Measurements from ENCODE around the gene MUC5B. TPM values are rescaled to one million over a fixed set of nuclear protein-coding genes. Genes with fewer than 3 reads are reported as not detected.

The MUC5B gene
- total and polyA plus RNA-seq, 2 donors (not counting 1 experiment from before 2014, with no cell fraction given), result not detected

- peaks cover 0 to 13% (median 0%) of the 10 kb centered on the region in 4 experiments for H3K27me3 ChIP-seq (replicated peaks in 1 of 4; ENCODE audit: control extremely low read depth in 1 of 4, control insufficient read depth in 3 of 4, insufficient read depth in 4 of 4, low read length in 3 of 4)
- H3K4me3 ChIP-seq (ENCODE audit: control extremely low read depth in 1 of 5, extremely low read depth in 1 of 5, insufficient read depth in 1 of 5, low read depth in 2 of 5, low read length in 4 of 5), result no peak overlapping the region
- H3K27me3 Mint-ChIP-seq, result no peaks in the 10 kb centered on the region
- H3K79me2 ChIP-seq (ENCODE audit: control insufficient read depth, insufficient read depth, low read length), result no peaks in the 10 kb centered on the region
- CTCF ChIA-PET, result interaction anchor here (1.8 to 5.6 kb wide), 2 partner anchors 310 to 369 kb away, joined by 17 to 57 read pairs; no protein-coding TSS in a partner anchor
- DNase-seq, result no peak
- H3K4me2 ChIP-seq (replicated peaks; ENCODE audit: low read depth, low read length, poor library complexity, severe bottlenecking), result no peak overlapping the region
- no peak for ATAC-seq (ENCODE audit: low read depth)
- TF ChIP-seq, protein P1, sequence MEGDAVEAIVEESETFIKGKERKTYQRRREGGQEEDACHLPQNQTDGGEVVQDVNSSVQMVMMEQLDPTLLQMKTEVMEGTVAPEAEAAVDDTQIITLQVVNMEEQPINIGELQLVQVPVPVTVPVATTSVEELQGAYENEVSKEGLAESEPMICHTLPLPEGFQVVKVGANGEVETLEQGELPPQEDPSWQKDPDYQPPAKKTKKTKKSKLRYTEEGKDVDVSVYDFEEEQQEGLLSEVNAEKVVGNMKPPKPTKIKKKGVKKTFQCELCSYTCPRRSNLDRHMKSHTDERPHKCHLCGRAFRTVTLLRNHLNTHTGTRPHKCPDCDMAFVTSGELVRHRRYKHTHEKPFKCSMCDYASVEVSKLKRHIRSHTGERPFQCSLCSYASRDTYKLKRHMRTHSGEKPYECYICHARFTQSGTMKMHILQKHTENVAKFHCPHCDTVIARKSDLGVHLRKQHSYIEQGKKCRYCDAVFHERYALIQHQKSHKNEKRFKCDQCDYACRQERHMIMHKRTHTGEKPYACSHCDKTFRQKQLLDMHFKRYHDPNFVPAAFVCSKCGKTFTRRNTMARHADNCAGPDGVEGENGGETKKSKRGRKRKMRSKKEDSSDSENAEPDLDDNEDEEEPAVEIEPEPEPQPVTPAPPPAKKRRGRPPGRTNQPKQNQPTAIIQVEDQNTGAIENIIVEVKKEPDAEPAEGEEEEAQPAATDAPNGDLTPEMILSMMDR (IDR thresholded peaks at IDR 0.05), result no peak
- H2AFZ ChIP-seq (ENCODE audit: insufficient read depth, low read depth, low read length, poor library complexity, severe bottlenecking), result no peak overlapping the region
- no peaks in the 10 kb centered on the region for H3K4me1 Mint-ChIP-seq
- H3K4me3 Mint-ChIP-seq, result no peak overlapping the region
- intact Hi-C loops (cut with micrococcal nuclease), result no loop called here
- no peaks in the 10 kb centered on the region for H4K20me1 ChIP-seq (ENCODE audit: control insufficient read depth, insufficient read depth, low read length, poor library complexity, severe bottlenecking)
- peaks cover 0 to 6% of the 10 kb centered on the region in 2 donors for H3K4me1 ChIP-seq (ENCODE audit: control insufficient read depth in 2 of 2, insufficient read depth in 2 of 2, low read length in 2 of 2)
- no peak overlapping the region for H3K27ac Mint-ChIP-seq
- no peaks in the 10 kb centered on the region for H3K9me3 Mint-ChIP-seq (ENCODE audit: insufficient read depth)
- WGBS (ENCODE audit: insufficient coverage), result 79% methylated on average over 35 of the region's 35 CpGs
- no peaks in the 10 kb centered on the region for H3K36me3 ChIP-seq (replicated peaks in 1 of 2; ENCODE audit: control extremely low read depth in 1 of 2, control insufficient read depth in 1 of 2, extremely low read depth in 1 of 2, insufficient read depth in 2 of 2, low read length in 1 of 2)
- peaks cover 0 to 20% (median under 1%) of the 10 kb centered on the region in 3 donors for H3K9me3 ChIP-seq (ENCODE audit: control extremely low read depth in 1 of 3, control insufficient read depth in 2 of 3, insufficient read depth in 1 of 3, low read length in 2 of 3)
- POLR2A ChIA-PET, result no interaction called here
- H3K9ac ChIP-seq (ENCODE audit: low read length), result no peak overlapping the region
- H3K27ac ChIP-seq (ENCODE audit: low read length in 2 of 2), result no peak overlapping the region
These were observed 17.5 kb upstream of the MUC5B start for GRCh38 chr11:1205121-1205986.

- Histone ChIP-seq H3K27me3 (replicated peaks in 1 of 4; ENCODE audit: control extremely low read depth in 1 of 4, control insufficient read depth in 3 of 4, insufficient read depth in 4 of 4, low read length in 3 of 4) (peaks cover 0 to 13% (median 0%) of the 10 kb centered on the region in 4 experiments), H3K9me3 (ENCODE audit: control extremely low read depth in 1 of 3, control insufficient read depth in 2 of 3, insufficient read depth in 1 of 3, low read length in 2 of 3) (peaks cover 0 to 26% (median 6%) of the 10 kb centered on the region in 3 donors), H3K4me3 (ENCODE audit: control extremely low read depth in 1 of 5, extremely low read depth in 1 of 5, insufficient read depth in 1 of 5, low read depth in 2 of 5, low read length in 4 of 5) (no peak overlapping the region), H3K4me2 (replicated peaks; ENCODE audit: low read depth, low read length, poor library complexity, severe bottlenecking) (no peak overlapping the region), H4K20me1 (ENCODE audit: control insufficient read depth, insufficient read depth, low read length, poor library complexity, severe bottlenecking) (no peaks in the 10 kb centered on the region), H3K36me3 (replicated peaks in 1 of 2; ENCODE audit: control extremely low read depth in 1 of 2, control insufficient read depth in 1 of 2, extremely low read depth in 1 of 2, insufficient read depth in 2 of 2, low read length in 1 of 2) (no peaks in the 10 kb centered on the region), H3K9ac (ENCODE audit: low read length) (no peak overlapping the region), H3K27ac (ENCODE audit: low read length in 2 of 2) (no peak overlapping the region), H3K79me2 (ENCODE audit: control insufficient read depth, insufficient read depth, low read length) (no peaks in the 10 kb centered on the region), H2AFZ (ENCODE audit: insufficient read depth, low read depth, low read length, poor library complexity, severe bottlenecking) (no peak overlapping the region), H3K4me1 (ENCODE audit: control insufficient read depth in 2 of 2, insufficient read depth in 2 of 2, low read length in 2 of 2) (peaks cover 0 to 6% of the 10 kb centered on the region in 2 donors)
- H3K27ac Mint-ChIP-seq, result no peak overlapping the region
- H3K27me3 Mint-ChIP-seq, result no peaks in the 10 kb centered on the region
- no peak for ATAC-seq (ENCODE audit: low read depth)
- no peak for TF ChIP-seq EZH2 (IDR thresholded peaks at IDR 0.05; ENCODE audit: borderline replicate concordance, insufficient read depth, low read depth, low read length, poor library complexity, severe bottlenecking)
- TF ChIP-seq, protein P1 (IDR thresholded peaks at IDR 0.05), result no peak
- ChIA-PET CTCF (no interaction called here), POLR2A (no interaction called here)
- 94% methylated on average over 6 of the region's 8 CpGs for WGBS (ENCODE audit: insufficient coverage)
- no peak overlapping the region for H3K4me3 Mint-ChIP-seq
- no peaks in the 10 kb centered on the region for H3K4me1 Mint-ChIP-seq
- H3K9me3 Mint-ChIP-seq (ENCODE audit: insufficient read depth), result no peaks in the 10 kb centered on the region
- DNase-seq, result no peak
- intact Hi-C loops (cut with micrococcal nuclease), result no loop called here
These were observed 16.9 kb upstream of the MUC5B start for GRCh38 chr11:1205987-1206331.

All from B cell (primary cell).